Liver (tissue), 2 donors: ENCODE measurements around the gene WWC2.

ENCODE experiments used
- MAX ChIP-seq: IDR thresholded peaks from 2 replicates; pipeline ENCODE4 v1.6.1; 2016; ENCODE audit warnings: antibody characterized with exemption
- RAD21 ChIP-seq, 2 donors: IDR thresholded peaks; 2 replicates each; pipeline ENCODE4 v1.6.1; 2016; ENCODE audit warnings: antibody characterized with exemption in 2 of 2, mild to moderate bottlenecking in 2 of 2
- donor health status: healthy.

GRCh38 chr4:183314806-183315205 is 215.7 kb downstream of the WWC2 start:
- TF ChIP-seq RAD21 (IDR thresholded peaks at IDR 0.05) = no peak
- TF ChIP-seq MAX = no peak
